ENCODE data around the gene CCDC159.

Gene CCDC159

DNA sequence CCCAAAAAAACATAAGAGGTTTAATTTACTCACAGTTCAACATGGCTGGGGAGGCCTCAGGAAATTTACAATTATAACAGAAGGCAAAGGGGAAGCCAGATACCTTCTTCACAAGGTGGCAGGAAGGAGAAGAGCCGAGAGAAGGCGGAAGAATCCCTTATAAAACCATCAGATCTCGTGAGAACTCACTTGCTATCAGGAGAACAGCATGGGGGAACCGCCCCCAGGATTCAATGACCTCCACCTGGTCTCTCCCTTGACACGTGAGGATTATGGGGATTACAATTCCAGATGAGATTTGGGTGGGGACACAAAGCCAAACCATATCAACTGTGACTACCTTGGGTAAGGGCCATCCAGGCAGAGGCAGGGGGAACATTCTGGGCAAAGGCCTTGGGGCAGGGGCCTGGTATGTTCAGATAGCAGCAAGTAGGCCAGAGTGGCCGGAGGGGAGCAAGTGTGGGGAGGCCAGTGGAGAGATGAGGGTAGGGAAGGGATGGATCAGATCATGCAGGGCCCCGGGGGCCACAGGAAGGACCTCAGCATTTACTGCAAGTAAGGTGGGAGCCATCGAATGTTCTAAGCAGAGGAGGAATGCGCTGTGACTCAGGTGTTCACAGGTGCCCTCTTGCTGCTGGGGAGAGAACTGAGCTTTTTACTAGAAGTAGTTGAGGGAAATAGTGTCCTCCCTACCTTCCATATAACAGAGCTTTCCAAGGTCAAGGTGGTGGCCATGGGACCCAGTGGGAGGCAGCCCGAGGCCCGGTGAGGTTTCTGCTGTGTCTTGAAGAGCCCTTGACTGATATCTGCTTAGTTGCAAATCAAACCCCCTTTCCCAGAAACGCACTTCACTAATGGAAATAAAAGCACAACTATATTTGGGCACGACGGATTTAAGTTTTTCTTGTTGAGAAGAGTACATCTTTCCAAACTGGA is 24.9 kb upstream of the CCDC159 start:
- no peak for DNase-seq (ENCODE audit: low spot score)
- in situ Hi-C loops (cut with MboI; ENCODE audit: low sequenced_read_pairs, unreplicated experiment), result no loop called here
- TF ChIP-seq, protein P1, sequence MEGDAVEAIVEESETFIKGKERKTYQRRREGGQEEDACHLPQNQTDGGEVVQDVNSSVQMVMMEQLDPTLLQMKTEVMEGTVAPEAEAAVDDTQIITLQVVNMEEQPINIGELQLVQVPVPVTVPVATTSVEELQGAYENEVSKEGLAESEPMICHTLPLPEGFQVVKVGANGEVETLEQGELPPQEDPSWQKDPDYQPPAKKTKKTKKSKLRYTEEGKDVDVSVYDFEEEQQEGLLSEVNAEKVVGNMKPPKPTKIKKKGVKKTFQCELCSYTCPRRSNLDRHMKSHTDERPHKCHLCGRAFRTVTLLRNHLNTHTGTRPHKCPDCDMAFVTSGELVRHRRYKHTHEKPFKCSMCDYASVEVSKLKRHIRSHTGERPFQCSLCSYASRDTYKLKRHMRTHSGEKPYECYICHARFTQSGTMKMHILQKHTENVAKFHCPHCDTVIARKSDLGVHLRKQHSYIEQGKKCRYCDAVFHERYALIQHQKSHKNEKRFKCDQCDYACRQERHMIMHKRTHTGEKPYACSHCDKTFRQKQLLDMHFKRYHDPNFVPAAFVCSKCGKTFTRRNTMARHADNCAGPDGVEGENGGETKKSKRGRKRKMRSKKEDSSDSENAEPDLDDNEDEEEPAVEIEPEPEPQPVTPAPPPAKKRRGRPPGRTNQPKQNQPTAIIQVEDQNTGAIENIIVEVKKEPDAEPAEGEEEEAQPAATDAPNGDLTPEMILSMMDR (IDR thresholded peaks at IDR 0.05; ENCODE audit: borderline replicate concordance, control extremely low read depth, extremely low read depth, insufficient read depth, missing control alignments), result peak; percentile 6

DNA sequence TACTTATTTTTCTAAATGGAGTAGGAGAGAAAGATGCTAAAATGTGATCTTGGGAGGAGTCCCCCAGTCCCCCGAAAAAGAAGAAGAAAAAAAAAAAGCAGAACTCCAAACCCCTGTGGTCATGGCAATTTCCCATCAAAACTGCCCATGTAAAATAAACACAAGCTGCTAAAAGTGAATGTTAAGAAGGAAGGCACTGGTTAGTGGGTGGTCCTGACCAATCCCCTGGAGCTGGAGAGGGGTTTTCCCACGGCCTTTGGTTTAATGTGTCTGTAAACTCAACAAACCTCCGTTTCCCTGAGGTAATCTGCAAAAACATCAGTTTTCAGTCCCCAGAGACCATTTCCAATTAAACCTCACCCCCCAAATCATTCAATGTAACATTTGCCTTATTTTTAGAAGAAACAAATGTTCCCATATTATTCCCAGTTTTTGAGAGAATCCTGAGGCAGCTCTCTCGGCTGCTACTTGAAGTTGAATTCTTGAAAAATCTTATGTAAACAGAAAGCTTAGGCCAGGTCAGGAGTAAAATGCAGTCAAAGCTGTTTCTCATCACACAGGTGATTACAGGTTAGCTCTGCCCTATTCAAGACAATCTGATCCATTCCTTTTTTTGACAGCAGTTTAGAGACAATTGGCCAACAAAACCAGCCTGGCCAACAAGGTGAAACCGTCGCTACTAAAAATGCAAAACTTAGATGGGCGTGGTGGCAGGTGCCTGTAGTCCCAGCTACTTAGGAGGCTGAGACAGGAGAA is 23.9 kb upstream of the CCDC159 start:
- in situ Hi-C loops (cut with MboI; ENCODE audit: low sequenced_read_pairs, unreplicated experiment), result no loop called here
- peak; percentile 32 for DNase-seq (ENCODE audit: low spot score)
- TF ChIP-seq, protein P1 (IDR thresholded peaks at IDR 0.05; ENCODE audit: borderline replicate concordance, control extremely low read depth, extremely low read depth, insufficient read depth, missing control alignments), result no peak

DNA sequence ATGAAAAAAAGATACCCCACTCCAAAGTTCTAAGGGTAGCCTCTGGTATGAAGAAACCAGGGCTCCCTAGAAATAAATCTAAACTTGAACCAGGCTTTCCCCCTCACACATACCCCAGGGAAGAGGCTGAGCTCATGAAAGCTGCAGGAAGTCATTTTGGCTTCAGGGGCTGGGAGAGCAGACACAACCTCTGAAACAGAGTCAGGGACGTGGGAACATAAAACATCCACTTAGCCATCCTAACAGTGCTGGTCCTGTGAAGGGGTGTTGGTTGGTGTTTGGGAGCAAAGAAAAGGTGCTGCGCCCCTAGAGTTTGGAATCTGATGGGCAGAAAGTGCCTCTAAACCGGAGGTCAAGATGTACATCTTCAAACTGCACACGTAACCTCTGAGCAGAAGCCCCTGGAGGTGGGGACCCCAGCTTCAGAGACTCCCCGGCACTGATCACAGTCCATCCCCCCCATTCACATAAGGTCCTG is 22.7 kb upstream of the CCDC159 start:
- in situ Hi-C loops (cut with MboI; ENCODE audit: low sequenced_read_pairs, unreplicated experiment), result no loop called here
- no peak for DNase-seq (ENCODE audit: low spot score)
- TF ChIP-seq, protein P1 (IDR thresholded peaks at IDR 0.05; ENCODE audit: borderline replicate concordance, control extremely low read depth, extremely low read depth, insufficient read depth, missing control alignments), result no peak

DNA sequence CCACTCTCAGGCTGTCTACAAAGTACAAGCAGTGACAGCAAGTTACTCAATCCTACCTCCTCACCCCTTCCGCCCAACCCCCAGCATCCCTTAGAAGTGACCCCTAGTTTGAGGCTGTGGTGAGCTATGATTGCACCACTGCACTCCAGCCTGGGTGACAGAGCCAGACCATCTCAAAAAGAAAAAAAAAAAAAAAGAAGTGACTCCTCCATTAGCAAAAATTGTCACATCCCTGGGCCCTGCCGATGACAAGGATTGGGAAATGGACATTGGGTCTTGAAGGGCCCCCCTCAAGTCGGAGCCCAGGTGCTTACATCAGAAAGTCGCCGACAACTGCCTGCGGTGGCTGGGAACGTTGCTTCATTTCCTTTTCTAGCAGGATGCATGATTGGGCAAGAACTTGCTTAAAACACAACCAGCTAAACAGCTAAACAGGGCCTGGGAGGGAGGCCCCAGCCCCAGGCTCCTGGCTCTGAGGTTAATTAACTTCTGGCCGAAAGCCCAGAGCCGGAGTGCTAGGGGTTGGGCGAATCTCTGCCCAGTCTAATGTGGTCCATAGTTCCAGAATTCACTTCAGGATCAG is 22.1 kb upstream of the CCDC159 start:
- peak; percentile 74 for DNase-seq (ENCODE audit: low spot score)
- in situ Hi-C loops (cut with MboI; ENCODE audit: low sequenced_read_pairs, unreplicated experiment), result no loop called here
- TF ChIP-seq, protein P1 (IDR thresholded peaks at IDR 0.05; ENCODE audit: borderline replicate concordance, control extremely low read depth, extremely low read depth, insufficient read depth, missing control alignments), result no peak

DNA sequence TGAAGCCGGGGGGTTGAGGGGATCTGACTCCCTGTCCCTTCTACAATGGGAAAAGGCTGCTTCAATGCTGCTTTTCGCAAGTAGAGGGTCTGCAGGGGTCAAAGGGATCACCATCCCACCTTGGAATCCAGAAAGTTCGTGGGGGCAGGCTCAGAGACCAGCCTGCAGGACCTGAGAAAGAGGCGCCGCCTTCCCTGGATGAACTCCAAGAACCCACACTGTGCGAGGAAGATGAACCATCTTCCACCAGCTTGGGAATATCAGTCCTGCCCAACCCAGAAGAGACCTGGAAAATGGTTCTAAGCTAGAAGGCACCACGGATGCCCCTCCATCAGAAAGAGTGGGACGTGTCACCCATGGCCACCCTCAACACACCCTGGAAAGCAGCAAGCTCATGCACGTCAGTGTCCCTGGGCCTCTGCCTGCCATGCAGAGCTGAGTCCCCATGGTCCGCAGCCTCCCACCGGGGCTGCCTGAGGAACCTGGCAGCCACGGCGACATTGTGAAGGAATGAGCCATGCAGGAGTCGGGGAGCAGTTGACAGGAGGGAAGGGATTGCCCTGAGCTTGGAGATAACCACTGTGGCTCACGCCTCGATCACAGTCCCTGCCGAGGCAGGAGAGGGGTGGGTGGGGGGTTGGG is 21.4 kb upstream of the CCDC159 start:
- in situ Hi-C loops (cut with MboI; ENCODE audit: low sequenced_read_pairs, unreplicated experiment), result no loop called here
- no peak for DNase-seq (ENCODE audit: low spot score)
- TF ChIP-seq, protein P1 (IDR thresholded peaks at IDR 0.05; ENCODE audit: borderline replicate concordance, control extremely low read depth, extremely low read depth, insufficient read depth, missing control alignments), result no peak

DNA sequence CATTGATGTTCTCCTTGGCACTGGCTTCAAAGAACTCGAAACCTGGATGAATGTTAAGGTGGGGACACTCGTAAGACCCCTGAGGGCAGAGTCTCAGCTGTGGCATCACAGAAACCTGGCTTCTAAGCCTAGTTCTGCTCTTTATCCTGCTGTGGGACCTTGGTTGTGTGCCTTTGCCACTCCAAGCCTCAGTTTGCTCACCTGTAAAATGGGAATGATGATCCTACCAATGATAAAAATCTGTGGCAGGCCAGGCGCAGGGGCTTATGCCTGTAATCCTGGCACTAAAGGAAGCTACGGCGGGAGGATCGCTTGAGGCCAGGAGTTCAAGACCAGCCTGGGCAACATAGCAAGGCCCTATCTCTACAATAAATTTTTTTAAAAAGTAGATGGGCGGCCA is 20.8 kb upstream of the CCDC159 start:
- TF ChIP-seq, protein P1 (IDR thresholded peaks at IDR 0.05; ENCODE audit: borderline replicate concordance, control extremely low read depth, extremely low read depth, insufficient read depth, missing control alignments), result no peak
- peak; percentile 3 for DNase-seq (ENCODE audit: low spot score)
- in situ Hi-C loops (cut with MboI; ENCODE audit: low sequenced_read_pairs, unreplicated experiment), result no loop called here

All from GM13976 (cell line).